HG02571 (cell line): ENCODE measurements around the gene GPC6.

Source experiments
- ATAC-seq: cut with Tn5 transposase; IDR thresholded peaks from one replicate; pipeline ENCODE4 v1.9.1; 2021; ENCODE audit warnings: mild to moderate bottlenecking, moderate library complexity; ENCODE audit not compliant: unreplicated experiment

Gene GPC6

DNA sequence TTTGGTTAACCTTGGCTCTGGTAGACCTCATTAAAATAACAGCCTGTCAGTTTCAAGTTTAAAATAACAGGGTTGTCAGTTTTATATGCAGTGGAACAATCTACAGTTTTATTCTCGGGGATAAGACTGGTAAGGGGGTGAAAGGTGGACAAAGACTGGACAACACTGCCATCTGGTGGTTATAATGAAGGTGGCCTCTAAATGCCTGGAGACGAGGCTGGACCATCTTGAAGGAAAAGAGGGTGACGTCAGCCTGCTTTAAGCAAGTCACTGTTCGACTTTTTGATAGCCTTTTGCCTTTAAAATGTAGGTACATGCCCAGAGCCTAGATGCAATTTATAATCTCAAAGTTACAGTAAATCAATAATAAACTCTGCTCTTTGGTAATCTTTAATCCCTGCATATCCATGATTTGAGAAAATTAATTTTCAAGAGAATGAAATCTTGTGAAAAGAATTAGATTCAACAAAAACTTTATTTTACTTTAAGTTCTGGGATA is 1135.9 kb downstream of the GPC6 start:
- peak; percentile 99 for ATAC-seq

DNA sequence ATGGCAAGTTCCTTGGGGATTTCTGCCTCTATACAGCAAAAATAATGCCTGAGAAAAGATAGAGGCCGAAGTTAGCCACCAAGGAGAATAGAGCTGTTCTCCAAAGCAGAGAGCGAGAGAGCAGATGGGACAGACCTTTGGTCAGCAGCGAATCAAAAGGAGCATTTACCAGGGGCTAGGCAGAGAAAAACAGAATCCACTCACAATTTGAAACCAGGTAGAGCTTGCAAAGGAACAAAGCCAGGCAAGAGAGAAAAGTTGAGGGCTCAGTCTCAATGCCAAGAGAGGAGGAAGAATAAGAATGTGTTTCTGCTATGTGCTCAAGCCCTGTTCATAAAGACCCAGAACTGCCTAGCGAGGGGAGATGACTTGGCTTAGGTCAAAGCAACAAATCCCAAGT is 1140.1 kb downstream of the GPC6 start:
- ATAC-seq, result no peak

DNA sequence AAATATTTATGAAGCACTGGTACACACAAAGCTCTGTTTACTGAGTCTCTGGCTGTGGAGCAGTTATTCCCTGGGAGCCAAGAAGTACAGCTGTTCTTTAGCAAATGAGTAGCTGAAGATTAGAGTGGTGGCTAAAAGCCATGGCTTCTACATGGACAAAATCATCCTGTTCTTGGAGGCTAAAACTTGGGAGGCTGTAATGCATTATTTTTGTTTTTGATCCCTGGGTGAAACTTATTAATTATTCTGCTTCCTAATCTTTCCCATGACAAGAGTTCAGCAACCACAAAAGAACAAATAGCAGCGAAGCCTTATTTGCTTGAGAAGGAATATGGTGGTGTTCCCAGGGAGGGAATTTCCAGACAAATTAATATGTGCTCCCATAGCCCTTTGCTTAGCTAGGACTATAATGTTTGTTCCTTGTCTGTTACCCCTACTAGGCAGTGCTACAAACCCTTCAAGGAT is 1143.4 kb downstream of the GPC6 start:
- ATAC-seq, result no peak

DNA sequence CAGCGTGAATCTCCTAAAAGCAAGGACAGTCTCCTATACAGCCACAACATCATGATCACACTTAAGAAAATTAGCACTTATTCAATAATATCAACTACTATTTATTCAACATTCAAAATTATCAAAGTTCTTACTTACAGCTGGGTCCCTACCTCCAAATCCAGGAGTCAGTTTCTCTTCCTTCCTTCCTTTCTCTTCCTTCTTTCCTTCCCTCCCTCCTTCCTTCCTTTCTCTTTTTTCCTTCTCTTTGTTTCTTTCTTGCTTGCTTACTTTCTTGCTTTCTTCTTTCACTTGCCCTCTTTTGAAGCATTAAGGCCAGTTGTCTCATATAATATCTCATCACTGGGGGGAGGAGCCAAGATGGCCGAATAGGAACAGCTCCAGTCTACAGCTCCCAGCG is 1145.2 kb downstream of the GPC6 start:
- ATAC-seq, result no peak

DNA sequence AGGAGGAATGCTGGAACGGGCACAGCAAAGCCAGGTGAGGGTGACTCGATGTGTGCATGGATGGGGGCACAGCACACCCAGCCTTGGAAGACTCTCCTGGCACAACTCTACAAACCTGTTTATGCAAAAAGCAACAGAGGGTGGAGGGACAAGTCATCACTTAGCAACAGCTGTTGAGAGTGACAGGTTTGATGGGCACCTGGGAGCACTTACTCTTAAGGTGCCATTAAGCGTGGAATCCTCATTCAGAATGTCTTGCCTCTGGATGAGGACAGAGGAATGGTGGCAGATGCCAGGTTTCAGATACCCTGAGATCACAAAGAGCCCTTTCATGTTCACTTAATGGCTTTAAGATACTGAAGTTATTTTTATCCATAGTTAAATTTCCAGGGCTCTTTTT is 1155.9 kb downstream of the GPC6 start:
- no peak for ATAC-seq

DNA sequence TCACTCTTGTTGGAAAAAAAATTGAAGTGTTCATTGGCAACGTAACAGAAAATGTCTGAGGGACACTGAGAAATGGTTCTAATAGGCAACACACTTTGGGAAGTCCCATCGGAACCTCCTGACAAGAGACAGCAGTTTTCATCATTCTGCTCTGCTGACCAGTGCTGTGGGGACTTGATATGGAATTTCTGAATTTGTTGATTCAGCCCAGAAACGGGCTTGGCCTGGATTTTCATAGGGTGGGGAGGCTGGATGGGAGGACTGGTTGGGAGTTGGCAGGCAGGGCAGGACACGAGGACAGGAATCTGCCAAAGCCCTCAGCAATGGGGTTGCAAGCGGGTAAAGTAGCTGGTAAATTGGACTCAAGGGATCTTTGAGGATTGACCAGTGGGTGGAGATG is 1156.4 kb downstream of the GPC6 start:
- ATAC-seq, result no peak

DNA sequence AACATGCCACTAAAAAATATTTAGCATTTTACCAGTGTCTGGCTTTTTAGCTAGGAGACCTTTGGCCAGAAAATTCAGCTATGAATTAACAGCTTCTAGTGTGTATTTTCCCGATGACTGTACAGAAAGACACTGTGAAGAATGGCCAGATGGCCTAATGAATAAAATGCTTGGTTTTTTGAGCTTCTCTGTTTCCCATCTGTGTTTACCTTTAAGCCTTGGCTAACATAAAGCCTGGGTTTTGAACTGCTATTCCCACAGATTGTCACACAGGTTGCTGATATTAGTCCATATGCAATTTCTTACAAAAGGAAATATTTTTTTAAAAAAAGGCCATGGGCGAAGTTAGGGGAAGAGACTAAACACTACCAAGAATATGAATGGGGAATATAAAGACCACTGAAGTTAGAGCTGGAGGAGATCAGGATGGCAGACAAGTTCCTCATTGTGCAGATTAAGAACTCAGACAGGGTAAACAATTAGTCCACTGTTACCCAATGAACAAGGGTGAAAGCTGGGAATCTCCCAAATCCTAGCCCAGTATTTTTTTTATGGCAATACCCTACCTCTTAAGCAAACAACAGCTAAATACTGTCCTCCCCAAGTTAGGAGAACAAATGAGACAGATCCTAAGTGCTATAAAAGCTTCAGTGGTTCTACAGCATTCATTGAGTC is 1157.8 kb downstream of the GPC6 start:
- no peak for ATAC-seq

DNA sequence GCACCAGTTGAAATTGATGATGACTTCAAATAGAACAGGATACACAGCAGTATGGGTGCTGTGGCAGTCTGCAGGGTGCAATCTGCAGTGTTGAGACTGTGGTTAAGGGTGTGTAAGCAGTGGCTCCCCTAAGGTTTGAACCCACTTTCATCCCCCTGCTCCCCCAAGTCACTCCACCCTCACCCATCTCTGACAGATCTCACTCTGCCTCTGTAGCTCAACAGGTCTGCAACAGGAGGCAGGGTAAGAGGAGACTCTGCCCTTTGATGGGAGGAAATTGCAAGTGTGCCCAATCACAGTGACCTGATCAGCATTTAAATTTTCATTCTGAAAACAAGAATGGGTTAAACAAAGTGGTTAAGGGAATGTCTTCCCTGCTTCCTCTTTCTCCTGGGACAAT is 1160.4 kb downstream of the GPC6 start:
- ATAC-seq, result no peak

DNA sequence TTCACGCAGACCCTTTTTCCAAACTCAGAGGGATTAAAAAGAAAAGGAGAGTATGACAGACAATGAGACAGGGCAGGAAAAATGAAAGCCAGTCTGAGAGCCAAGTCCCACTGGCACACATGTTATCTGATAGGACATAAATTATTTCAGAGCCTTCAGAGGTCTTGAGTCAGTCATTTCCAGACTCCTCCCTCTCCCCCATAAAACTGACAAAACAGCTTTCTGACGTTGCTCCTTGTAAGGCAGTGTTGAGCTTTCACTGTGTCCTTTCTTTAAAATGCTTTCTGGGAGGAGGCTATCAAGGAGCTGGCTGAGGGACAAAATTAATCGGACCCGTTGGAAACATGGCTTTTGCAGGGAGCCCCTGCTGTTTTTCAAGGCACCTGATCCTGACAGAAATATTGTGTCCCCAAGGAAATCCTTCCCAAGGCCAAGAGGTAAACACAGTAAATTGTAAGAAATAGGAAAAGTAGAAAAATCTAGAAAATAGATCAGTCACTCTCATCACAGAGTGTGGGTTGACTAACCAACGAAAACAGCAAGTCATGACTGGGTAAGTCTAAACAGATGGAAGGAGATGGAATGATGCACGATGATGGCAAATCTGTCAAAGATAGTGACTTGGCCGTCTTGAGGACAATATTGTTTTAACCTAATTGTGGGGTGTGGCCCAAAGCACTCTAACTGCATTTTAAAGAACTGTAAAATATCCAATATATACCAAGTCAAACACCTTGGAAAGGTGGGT is 1163.2 kb downstream of the GPC6 start:
- ATAC-seq, result no peak

DNA sequence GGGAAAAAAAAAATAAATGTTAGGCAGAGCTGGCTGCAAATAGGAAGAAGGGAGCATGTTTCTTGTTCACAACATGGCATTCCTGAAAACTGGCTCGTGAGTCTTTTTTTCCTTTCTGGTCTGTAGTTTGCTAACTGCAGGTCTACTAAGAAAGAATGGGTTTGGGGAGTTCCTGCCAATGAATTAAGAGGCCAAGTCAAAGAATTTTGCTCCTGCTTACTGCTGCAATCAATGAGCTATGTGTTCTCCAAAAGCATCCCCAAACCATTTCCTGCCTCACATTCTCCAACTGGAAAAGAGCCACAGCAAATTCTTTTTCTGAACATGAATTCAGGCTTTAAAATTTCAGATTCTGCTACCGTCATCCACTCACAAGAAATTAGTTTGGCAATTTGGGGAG is 1164.3 kb downstream of the GPC6 start:
- ATAC-seq, result no peak

DNA sequence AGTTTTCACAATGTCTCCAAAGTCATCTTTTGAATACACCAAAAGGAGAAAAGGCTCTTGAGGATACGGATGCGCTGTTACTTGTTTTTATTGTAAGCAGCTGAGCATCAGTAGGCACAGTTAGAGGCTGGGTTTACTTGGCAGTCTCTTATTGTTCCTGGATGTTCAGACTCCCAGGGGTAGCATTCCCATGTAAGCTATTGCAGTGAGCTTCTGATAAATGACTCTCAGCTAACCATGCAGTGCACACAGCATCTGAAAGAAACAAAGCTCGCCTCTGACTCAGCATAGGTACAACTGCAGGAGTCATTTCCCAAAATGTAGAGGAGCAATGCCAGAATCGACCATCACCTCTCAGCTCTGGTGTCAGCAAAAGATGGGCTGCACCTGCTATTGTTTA is 1168.1 kb downstream of the GPC6 start:
- ATAC-seq, result no peak

DNA sequence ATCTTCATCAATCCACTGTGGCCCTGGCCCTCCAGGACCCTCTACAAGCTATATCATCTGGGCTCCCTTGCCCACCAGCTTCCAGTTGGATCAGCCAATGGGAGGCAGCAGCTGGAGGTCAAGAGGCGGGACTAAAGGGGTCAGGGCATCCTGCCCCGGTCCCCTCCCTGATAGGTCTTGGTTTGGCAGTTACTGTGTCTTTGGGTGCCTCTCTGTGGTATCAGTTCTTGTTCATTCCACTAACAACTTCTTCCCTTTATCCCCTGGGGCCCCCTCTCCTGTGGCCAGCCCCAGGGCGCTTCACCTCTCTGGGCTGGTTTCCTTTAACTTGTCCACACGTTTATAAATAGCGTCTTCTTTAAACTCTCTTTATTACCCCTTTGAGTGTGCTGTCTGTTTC is 1169.3 kb downstream of the GPC6 start:
- ATAC-seq, result no peak

DNA sequence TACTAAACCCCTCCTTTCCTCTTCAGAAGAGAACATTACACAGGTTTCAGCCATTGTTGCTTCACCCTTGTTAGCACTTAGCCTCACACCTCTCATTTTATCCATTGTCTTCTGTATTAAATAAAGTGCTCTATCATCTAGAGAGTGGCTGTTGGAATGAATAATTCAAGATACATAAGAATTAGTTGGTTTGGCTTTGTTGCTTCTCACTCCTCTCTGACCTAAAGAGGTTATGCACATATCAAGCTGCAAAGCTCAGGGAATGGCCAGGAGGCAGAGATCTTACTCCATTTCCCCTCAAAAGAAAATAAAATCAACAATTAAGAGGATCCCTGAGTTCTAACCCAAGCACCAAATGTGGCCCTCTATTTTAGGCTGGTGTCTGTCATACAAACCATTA is 1173.2 kb downstream of the GPC6 start:
- ATAC-seq, result no peak

DNA sequence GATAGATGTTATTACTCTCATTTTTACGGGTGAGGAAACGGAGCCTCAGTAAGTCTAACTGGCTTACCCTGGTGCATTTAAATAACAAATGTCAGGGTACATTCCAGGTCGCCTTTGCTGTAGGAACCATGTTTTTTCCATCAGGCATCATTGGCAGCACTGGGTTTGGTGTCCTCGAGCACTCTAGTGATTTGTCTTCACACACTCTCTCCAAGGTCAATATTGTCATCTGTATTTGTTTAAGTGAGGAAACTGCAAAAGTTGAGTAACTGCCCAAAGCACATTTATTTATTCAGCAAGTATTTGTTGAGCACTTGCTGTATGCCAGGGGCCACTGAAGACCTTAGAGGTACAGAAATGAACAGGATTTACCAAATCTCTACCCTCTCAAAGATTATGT is 1174.3 kb downstream of the GPC6 start:
- no peak for ATAC-seq

DNA sequence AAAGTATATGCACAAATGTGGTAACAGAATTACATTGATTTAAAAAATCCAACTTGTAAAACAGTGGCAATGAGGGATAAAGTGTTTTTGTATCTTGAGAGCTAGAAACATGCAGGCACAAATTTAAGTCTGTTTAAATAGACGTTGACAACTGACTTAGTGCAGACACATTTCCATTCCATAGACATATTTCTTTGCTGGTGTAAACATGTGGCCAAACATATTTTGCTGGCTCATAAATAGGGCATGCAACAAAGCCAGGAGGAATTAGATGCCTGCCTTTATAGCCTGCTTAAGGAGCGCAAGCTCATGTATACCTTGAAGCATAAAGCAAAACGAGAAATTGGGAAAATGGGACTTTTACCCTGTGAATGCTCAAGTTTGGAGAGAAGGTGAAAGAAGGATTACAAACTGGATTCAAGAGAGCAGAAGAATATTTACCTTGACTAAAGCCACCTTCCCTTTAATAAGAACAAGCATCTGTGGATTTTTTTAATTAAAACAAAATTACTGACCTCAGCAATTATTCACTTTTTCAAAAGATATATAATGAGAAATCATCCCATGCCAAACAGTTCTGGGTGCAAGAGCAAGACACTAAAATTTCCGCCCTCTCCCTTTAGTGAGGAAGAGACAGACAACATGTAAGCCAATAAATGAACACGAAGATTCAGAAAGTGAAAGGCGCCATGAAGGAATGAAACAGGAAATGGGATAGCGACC is 1181.9 kb downstream of the GPC6 start:
- no peak for ATAC-seq

DNA sequence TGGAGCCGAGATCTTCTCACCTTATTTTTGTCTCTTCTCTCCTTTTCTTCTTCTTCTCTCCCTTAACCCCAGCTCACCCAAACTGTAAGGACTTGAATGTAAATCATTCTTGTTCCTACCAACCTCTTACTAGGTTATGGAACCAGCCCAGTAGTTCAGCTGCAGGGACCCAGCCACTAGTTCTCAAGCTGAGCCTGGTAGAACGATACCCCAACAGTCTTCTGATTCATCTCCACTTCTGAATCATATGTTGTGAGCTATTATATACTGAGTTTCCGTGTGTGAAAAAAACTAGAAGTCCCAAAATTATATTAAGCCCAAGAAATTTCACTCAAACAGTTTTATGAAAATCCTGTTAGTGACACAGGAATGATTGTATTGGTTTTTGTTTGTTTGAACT is 1185.1 kb downstream of the GPC6 start:
- ATAC-seq, result no peak

DNA sequence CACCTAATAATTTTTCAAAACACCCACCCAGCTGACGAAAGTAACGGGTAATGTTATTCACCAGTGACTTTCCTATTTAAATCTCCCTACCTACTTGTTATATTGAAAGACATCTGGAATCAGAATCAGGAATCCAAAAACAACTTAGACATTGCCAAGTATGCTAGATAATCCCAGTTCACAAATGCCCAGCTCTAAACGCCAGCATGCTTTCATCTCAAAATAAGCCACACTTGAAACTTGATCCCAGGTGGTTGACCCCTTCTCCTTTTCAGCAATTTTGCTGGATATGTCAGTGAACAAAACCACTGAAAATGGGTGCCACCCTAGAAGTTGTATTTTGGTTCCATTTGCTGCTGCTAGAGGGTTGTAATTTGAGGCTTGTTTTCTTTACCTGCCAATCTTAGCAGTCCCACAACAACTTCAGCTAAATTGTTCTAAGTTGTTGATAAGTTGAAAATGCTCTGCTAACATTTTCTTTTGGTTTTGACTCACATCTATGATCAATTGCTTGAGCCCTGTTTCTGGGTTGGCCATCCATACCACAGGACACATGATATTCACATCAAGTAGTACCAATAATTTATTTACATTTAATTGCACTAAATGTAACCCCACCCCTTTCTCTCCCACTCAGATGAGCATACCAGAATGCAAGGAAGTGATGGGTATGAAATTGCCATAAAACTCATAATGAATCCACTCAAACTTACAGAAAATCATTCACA is 1186.4 kb downstream of the GPC6 start:
- ATAC-seq, result no peak

DNA sequence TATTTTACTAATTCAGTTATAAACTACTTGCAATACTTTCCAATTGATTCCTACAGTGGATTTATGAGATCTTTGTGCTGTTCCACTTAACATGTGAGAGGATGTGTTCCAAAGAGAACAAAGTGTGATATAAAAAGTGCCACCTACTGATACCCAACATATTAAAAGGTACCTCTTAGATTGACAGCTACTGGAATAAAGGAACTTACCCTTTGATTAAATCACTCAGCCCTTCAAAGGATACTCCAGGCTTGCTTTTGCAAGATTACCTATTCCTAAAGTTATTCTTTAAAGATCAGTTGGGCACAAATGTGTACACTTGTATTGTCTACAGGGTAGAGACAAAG is 1187.0 kb downstream of the GPC6 start:
- ATAC-seq, result no peak

DNA sequence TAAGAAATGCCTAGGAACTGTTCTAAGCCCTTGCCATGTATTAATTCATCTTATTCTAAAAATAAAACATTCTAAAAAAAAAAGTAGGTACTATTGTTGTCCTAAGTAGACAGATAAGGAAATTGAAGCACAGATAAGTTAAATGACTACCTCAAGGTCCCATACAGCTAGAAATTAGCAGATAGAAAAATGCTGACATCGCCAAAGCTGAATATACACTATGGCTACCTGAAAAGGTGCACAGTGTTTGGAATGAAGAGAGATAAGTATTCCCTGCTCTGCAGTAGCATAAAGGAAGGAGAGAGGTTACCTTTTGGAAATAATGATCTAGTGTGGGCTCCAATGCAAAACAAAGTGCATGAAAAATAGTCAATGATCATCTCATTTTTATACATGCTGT is 1187.5 kb downstream of the GPC6 start:
- no peak for ATAC-seq

DNA sequence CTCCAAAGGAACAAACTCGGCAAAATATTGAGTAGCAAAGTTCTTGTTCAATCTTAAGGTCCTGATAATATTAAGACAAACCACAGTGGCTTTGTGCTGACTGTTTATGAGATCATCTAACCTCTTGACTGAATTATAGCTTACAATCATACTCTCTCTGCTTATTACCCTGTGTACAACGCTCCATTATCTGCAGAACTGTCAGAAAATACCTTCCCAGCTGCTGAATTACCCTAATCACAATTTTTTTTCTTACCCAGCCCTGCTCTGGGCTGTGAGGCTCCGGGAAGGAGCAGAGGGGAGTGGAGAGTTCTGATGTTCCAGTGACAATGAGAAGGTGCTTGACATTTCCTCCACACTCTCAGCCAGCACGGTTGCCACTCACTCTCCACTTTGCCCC is 1188.1 kb downstream of the GPC6 start:
- ATAC-seq, result no peak

DNA sequence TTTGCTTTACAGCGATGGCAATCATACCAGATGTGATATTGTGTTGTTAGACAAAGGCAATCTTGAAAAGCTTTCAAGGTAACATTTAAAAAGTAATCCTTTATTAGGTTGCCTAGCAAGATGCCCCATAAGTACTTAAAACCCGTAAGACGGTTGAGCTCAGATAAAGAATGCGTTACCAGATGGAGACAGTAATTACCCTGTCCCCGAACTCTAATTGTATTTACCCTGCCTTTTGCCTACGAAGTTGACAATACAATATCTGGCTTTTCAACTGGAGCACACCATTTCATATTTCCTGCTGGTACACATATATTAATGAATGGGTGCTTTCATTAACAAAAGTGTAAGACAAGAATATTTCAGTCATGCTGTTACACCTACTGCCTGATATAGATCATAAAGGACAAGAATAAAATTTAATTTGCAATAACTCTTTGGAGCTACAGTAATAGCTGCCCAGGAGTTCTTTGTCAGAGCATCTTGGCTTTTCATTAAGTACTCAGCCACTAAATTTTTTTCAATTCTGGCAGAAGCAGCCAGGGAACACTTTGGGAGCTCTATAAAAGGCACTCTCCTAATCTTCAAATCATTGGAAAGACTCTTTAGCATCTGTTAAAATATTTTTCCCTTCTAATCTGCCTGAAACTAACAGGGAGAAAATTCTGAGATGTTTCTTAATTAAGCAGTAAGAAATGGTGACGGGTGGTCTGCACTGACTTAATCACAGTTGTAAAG is 1189.1 kb downstream of the GPC6 start:
- ATAC-seq, result no peak
